GM18505 (cell line): Measurements from ENCODE around the gene FRA10AC1.
"Not testable (repeated sequence)": the region's sequence is repeated elsewhere in the genome, so short reads cannot be mapped to it uniquely, and the experiment has no call there.

Experiments
- ATAC-seq: cut with Tn5 transposase; IDR thresholded peaks from one replicate; pipeline ENCODE4 v1.9.1; 2021; ENCODE audit not compliant: unreplicated experiment
- POLR2A ChIP-seq: IDR thresholded peaks from 4 replicates; pipeline ENCODE4 v1.6.1; 2011; ENCODE audit warnings: borderline replicate concordance; ENCODE audit not compliant: insufficient read depth, insufficient read length; ENCODE audit errors: extremely low read depth

Gene FRA10AC1

DNA sequence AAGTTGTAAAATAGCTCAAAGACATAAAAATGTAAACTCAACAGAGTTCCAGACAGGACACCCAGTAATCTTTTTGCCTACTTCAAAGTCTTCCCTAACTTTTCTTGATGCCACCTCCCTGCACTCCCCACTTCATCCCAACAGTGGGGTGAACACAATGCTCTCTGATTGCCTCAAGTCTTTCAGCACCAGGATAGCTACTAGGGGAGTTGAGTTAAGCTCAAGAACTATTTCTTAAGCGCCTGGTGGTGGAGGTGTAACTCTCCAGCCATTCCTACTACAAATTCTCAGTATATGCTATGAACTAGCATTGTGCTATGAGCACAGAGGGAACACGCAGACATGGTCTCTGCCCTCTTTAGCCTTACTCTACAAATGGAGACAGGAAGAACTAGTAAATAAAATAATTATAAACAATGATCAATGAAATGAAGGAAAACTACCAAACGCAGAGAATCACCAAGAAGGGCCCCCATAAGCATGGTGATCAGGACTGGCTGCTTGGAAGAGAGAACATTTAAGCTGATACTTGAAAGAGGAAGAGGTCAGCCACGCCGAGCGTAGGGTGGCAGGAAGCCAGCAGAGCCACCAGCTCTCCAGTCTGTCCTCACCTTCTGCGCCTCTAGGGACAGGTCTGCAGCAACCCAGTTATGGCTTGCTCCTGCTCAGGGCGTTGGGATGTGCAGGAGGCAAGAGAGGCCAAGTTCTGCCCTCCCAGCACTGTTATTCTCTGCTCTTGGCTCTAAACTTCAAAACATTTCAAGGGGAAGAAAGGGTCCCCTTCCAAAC is 16.7 kb upstream of the FRA10AC1 start:
- ATAC-seq = no peak
- no peak for TF ChIP-seq POLR2A

DNA sequence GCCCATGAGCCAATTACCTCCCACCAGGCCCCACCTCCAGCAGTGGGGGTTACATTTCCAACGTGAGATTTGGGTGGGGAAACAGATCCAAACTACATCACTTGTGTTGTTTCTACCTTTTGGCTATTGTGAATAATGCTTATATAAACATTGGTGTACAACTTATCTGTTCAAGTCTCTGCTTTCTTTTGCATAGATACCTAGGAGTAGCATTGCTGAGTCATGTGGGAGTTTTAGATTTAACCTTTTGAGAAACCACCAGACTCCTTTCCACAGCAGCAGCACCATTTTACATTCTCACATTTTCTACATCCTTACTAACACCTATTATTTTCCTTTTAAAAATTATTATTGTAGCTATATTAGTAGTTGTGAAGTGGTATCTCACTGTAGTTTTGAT is 14.4 kb upstream of the FRA10AC1 start:
- no peak for ATAC-seq
- TF ChIP-seq POLR2A = no peak

DNA sequence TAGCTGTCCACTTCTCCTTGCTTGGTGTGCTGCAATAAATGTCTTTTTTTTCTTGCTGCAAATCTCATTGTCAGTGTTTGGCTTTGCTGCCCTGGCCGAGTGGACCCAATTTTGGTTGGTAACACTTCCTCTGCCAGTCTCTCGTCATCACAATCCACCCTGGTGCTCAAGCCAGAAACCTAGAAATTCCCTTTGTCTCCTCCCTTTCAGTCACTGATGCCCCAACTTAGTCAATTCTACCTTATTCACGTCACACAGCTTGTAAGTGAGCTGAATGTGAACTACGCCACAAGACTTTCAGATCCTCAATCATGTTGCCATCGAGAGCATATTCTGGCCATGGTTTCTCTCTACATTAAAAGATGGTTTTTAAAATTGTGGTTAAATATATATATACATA is 13.0 kb upstream of the FRA10AC1 start:
- no peak for TF ChIP-seq POLR2A
- ATAC-seq = peak; percentile 85

DNA sequence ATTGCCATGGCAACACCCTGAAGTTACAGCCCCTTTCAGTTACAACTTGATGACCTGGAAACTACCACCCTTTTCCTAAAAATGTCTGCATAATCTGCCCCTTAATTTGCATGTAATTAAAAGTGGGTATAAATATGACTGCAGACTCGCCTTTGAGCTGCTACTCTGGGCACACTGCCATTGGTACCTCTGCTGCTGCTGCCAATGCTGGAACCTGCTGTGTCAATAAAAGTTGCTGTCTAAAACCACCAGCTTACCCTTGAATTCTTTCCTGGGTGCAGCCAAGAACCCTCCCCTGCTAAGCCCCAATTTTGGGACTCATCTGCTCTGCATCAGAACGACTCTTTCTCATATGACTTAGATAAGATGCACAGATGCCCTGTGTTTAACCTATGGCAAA is 10.2 kb upstream of the FRA10AC1 start:
- ATAC-seq = no peak
- TF ChIP-seq POLR2A = no peak

DNA sequence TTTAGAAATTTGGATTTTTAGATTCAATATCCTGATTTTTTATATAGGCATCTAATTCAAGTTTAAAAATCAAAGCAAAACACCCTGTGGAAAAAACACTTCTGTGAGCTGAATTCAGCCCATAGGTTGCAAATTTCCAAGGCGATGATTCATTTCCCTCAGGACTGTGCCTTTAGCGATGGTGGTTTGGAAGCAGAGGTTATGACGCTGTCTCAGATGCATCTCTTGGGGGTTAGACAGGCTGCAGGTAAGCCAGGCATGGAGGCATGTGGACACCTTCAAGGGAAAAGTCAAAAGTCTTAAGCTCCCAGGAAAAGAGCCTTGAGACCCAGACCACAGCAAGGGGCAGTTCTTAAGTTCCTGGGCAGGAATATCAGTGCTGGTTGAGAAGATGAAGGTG is 9.5 kb upstream of the FRA10AC1 start:
- no peak for ATAC-seq
- TF ChIP-seq POLR2A = no peak

DNA sequence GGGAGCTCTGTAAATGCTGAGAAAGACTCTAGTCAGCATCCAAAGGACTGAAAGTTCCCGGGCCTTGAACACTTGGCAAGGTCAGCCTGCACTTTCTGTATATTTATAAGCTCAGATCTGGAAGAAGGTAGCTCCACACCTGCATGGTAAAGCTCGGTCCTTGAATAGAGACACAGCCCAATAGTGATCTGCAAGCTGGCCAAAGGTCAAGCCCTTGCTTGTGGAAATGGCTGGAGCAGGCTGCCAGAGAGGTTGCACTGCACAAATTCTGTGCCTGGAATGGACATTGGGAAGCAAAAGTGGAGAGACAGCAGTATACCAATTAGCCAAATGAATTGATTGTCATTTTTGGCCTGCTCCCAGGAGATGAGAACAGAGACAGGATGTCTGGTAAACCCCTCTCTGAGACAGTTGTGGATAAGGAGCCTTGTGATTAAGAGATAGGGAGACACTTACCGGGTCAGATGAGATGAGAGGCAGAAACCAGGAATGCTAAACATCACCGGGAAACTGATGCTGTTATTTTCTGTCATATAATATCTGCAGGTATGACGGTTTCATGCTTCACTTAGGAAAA is 8.0 kb upstream of the FRA10AC1 start:
- ATAC-seq = no peak
- TF ChIP-seq POLR2A = no peak

DNA sequence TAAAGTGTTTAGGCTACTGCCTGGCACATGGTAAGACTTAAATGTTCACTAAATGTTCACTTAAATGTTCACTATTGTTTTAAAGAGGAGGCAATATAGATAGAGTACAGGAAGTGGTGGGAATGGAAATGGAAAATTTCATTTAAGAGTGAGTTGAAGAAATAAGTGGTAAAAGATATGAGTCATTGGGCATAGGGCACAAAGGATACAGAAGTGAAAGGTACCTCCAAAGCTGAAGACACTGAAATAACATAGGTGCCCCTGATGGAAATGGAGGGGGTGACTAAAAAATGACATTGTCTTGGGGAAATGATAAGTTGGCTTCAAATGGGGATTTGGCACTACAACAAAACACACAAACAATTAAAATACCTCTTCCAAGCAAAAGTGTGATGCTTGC is 5.2 kb upstream of the FRA10AC1 start:
- no peak for TF ChIP-seq POLR2A
- ATAC-seq = no peak

DNA sequence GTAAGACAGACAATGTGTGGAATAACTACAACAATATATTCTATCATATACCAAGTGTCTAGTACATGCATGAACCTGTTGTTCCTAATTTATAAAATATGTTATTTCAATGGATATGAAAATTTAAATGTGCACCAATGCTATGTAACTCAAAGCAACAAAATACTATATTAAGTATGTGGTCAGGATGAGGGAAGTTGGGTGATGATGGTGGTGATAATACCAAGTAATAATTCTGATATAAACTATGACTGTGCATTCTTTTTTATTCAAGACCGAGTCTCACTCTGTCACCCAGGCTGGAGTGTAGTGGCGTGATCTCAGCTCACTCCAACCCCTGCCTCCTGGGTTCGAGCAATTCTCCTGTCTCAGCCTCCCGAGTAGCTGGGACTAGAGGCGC is 2.1 kb upstream of the FRA10AC1 start:
- TF ChIP-seq POLR2A = no peak
- no peak for ATAC-seq

DNA sequence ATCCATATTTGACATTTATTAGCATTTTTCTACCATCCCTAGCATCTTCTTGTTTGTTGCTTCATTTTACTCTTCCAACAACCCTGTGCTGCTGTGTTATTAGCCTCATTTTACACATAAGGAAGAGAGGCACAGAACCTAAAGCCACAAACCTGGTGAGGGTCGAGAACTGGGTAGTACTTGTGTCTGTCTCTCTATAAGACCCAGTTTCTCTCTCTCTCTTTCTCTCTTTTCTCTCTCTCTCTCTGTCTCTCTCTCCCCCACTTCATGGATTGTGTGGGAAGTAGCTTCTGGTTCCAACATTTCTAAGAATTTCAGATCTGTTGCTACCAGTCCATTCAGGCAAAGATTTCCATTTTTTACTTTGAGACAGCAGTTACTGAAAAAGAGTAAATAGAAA is 1.4 kb upstream of the FRA10AC1 start:
- TF ChIP-seq POLR2A = no peak

DNA sequence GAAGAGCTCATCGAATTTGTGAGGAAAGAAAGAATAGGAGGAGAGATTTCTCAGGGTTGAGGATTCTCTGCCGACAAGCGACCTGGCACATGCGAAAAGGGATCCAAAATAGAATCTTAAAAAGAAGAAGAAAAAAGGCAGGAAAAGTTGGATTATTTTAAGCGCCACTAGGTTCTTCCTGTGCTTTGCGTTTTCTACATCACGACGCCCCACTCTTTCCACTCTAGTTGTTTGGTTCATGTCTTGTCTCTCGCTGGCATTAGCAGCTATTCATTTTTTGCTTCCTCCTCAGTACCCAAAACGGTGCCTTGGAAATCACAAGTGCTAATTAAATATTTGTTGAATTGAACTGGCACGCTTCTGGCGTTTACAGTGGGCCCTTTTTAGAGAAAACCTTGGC is 674 bp upstream of the FRA10AC1 start:
- no peak for ATAC-seq
- no peak for TF ChIP-seq POLR2A

More for the DNA sequence above, 1.4 kb upstream of the FRA10AC1 start:
- ATAC-seq = no peak

DNA sequence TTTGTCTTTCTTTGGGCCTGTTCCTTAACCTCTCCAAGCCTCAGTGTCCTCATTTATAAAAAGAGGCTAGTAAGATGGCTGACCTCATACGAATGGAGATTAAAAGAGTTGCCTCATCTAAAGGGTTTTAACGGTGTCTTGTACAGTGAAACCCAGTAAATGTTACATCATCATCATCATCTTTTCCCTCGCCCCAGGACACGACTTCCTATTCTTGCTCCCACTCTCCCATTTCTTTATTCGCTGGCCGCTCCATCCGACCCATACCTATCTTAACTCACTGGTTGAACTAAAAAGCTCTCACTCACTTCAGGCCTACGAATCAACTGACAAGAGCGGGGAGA is 554 bp downstream of the FRA10AC1 start:
- ATAC-seq = peak; percentile 5
- TF ChIP-seq POLR2A = no peak

DNA sequence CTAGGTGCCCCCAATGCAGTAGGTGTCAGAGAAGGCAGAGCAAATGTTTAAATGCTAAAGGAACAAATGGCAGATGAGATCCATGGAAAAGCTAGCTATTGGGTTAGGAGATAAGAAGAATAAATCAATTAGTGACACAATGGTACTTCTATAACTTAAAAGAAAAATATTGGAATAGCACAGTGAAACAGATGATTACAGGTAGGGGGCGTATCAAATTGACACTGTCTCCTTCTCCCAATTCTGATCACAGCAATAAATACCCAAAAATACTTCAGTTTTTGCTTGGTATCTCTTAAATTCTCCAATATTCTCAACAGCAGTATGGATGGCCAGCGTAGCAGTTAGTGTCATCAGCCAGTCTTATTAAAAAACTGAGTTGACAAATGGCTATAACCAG is 5.2 kb downstream of the FRA10AC1 start:
- no peak for ATAC-seq
- TF ChIP-seq POLR2A = no peak

DNA sequence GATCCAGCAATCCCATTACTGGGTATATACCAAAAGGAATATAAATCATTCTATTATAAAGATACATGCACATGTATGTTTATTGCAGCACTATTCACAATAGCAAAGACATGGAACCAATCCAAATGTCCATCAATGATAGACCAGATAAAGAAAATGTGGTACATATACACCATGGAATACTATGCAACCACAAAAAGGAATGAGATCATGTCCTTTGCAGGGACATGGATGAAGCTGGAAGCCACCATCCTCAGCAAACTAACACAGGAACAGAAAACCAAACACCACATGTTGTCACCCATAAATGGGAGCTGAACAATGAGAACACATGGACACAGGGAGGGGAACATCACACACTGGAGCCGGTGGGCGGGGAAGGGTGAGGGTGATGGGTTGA is 5.8 kb downstream of the FRA10AC1 start:
- ATAC-seq = not testable (repeated sequence)

DNA sequence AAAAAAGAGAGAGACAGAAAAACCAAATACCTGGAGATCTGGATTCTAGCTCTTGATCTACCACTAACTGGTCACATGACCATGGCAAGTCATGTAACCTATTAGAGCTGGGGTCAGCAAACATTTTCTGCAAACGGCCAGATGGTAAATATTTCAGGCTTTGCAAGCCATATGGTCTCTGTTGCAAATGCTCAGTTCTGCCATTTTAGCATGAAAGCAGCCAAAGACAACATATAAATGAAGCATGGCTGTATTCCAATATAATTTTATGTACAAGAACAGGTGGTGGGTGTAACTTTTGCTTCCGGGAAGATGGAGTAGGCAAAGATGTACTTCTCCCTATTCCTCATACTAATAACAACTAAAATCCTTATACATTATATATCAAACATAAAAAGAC is 6.7 kb downstream of the FRA10AC1 start:
- no peak for TF ChIP-seq POLR2A
- ATAC-seq = no peak

DNA sequence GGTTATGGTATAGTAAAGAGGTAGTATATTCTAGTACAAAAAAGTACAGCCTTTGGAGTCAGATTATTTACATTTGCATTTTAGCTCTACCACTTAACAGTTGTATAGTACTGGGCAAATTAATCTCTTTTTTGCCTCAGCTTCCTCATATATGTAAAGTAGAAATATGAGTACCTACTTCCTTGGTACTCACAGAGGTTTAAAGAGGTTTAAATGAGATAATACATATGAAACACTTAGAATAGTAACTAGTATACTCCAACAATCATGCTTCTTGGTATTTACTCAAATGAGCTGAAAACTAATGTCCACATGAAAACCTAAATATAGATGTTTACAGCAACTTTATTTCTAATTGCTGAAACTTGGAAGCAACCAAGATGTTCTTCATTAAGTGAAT is 14.7 kb downstream of the FRA10AC1 start:
- TF ChIP-seq POLR2A = no peak
- no peak for ATAC-seq

DNA sequence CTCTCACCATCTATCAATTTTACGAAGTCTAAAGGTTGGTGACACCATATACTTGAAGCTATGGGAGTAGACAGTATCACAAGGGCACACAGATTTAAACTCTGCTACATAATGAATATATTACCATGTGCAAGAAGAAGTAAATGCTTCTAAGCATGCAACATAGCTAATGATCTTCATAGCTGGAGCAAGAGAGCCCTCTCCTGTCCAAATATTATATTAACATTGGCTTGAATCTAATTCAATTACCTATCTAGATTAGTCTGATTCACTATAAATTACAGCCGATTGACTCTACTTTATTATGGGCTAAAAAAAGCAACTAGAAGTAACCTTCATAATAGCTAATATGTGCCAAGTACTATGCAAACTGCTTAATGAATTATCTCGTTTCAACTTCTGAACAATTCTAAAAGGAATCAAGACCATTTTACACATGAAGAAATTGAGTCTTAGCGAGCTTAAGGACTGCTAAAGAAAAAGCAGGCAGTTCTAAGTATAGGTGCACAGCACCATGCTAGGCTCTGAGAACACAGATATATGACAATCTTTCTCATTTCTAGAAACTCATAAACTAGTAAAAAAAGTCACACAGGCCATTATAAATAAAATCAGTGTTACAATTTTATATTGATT is 21.9 kb downstream of the FRA10AC1 start:
- no peak for TF ChIP-seq POLR2A
- no peak for ATAC-seq
